HepG2 (cell line): ENCODE data around the gene GNAL. TPM values are rescaled to one million over a fixed set of nuclear protein-coding genes. Genes with fewer than 3 reads are reported as not detected.

Experiments
- ATAC-seq: fragments of 200-7000 bp; cut with Tn5 transposase; 3 replicates; pipeline ENCODE4 v1.9.1; 2020; ENCODE audit warnings: mild to moderate bottlenecking, moderate library complexity
- BruUV-seq: library from RNA; stranded (reverse); fragments of 400-500 nt; replicated peaks from 2 replicates; lab custom pipeline; 2021; lab: Mats Ljungman, UMichigan
- CTCF ChIA-PET: fragments of 300-600 bp; formaldehyde crosslinking; extraction: SDS; loops from one replicate; lab custom pipeline; 2021; ENCODE audit warnings: low total read pairs, inconsistent platforms, low intra/inter-chr PET ratio; lab: Yijun Ruan, JAX
- POLR2A ChIA-PET: fragments of 350-600 bp; sonication (Branson Sonifier 250); formaldehyde crosslinking; loops from one replicate; lab custom pipeline; 2020; ENCODE audit warnings: antibody characterized with exemption, inconsistent platforms; lab: Yijun Ruan, JAX
- DNase-seq: peaks from one replicate; pipeline ENCODE4 v3.0.0-alpha.2; 2015; ENCODE audit warnings: low spot score
- FAIRE-seq: peaks from 3 replicates; lab custom pipeline; 2011; peaks lifted over from hg19 to GRCh38; lab: Jason Lieb, UNC
- H2AFZ ChIP-seq: one replicate; pipeline ENCODE4 v1.6.1; 2011; ENCODE audit warnings: low read length, inconsistent platforms
- H3K27ac ChIP-seq: fragments of 300-600 bp; 3 replicates; pipeline ENCODE4 v1.8.0; 2011; ENCODE audit warnings: mixed run types, mild to moderate bottlenecking, mixed read lengths, low read length, inconsistent platforms; ENCODE audit not compliant: insufficient read depth; ENCODE audit errors: extremely low read length
- H3K27me3 ChIP-seq, 2 experiments: fragments of 200-600 bp in 1 of 2; 2 replicates in 1 of 2; 3 replicates in 1 of 2; pipeline versions ENCODE4 v1.6.0 to v1.8.0; 2011; ENCODE audit warnings: low read length in 2 of 2, mild to moderate bottlenecking in 2 of 2, moderate library complexity in 2 of 2, inconsistent platforms in 1 of 2; ENCODE audit not compliant: insufficient read depth in 2 of 2, control insufficient read depth in 1 of 2
- H3K36me3 ChIP-seq, 2 experiments: fragments of 200-600 bp in 1 of 2; replicated peaks in 1 of 2; 2 replicates in 1 of 2; 3 replicates in 1 of 2; pipeline versions ENCODE4 v1.5.1 to v1.8.0; 2011; ENCODE audit warnings: low read length in 2 of 2, inconsistent platforms in 1 of 2; ENCODE audit not compliant: insufficient read depth in 2 of 2, control insufficient read depth in 1 of 2
- H3K4me1 ChIP-seq: 2 replicates; pipeline ENCODE4 v1.5.1; 2012; ENCODE audit warnings: low read length, inconsistent platforms; ENCODE audit not compliant: insufficient read depth
- H3K4me2 ChIP-seq: 2 replicates; pipeline ENCODE4 v1.6.0; 2011; ENCODE audit warnings: low read depth, low read length, inconsistent platforms
- H3K4me3 ChIP-seq, 3 experiments: fragments of 200-600 bp in 1 of 3; sonication (generic), shearing (Covaris generic) in 1 of 3; replicated peaks in 1 of 3; 2 replicates each; pipeline ENCODE4 v1.5.1; 2011 to 2016; ENCODE audit warnings: low read length in 3 of 3, inconsistent platforms in 2 of 3, low read depth in 2 of 3, mild to moderate bottlenecking in 2 of 3, control low read depth in 1 of 3, mixed read lengths in 1 of 3; ENCODE audit not compliant: insufficient read depth in 1 of 3
- H3K79me2 ChIP-seq: one replicate; pipeline ENCODE4 v1.6.1; 2011; ENCODE audit warnings: low read length, inconsistent platforms; ENCODE audit not compliant: insufficient read depth
- H3K9ac ChIP-seq: 2 replicates; pipeline ENCODE4 v1.6.0; 2011; ENCODE audit warnings: mild to moderate bottlenecking, low read depth, low read length, inconsistent platforms; ENCODE audit not compliant: insufficient read depth
- H3K9me3 ChIP-seq: 2 replicates; pipeline ENCODE4 v1.5.1; 2012; ENCODE audit warnings: mild to moderate bottlenecking, low read length
- H4K20me1 ChIP-seq: 2 replicates; pipeline ENCODE4 v1.6.0; 2011; ENCODE audit warnings: inconsistent platforms, mild to moderate bottlenecking, low read length, moderate library complexity; ENCODE audit not compliant: insufficient read depth
- AKAP8 ChIP-seq: sonication (generic); formaldehyde crosslinking; IDR thresholded peaks from 2 replicates; pipeline ENCODE4 v1.5.1; 2020; ENCODE audit warnings: mild to moderate bottlenecking, missing genetic modification reagents
- CENPX ChIP-seq: sonication (generic); formaldehyde crosslinking; IDR thresholded peaks from 2 replicates; pipeline ENCODE4 v1.9.0; 2021; ENCODE audit warnings: mild to moderate bottlenecking, missing genetic modification reagents, moderate library complexity
- FLYWCH1 ChIP-seq: sonication (generic); formaldehyde crosslinking; IDR thresholded peaks from 2 replicates; pipeline ENCODE4 v1.8.1; 2023; ENCODE audit warnings: mild to moderate bottlenecking, missing genetic modification reagents
- HNRNPUL1 ChIP-seq: fragments of 200-400 bp; formaldehyde crosslinking; IDR thresholded peaks from 2 replicates; pipeline ENCODE4 v1.6.1; 2017; ENCODE audit warnings: low read depth, mild to moderate bottlenecking, low read length, moderate library complexity
- NFE2L1 ChIP-seq: sonication (generic); formaldehyde crosslinking; IDR thresholded peaks from 2 replicates; pipeline ENCODE4 v1.4.0; 2020; ENCODE audit warnings: missing genetic modification reagents, mild to moderate bottlenecking, borderline replicate concordance
- SIN3A ChIP-seq: IDR thresholded peaks from 2 replicates; pipeline ENCODE4 v1.6.1; 2011; ENCODE audit warnings: low read depth, mild to moderate bottlenecking, control low read depth, low read length, borderline replicate concordance
- ZNF282 ChIP-seq: fragments of 450-650 bp; IDR thresholded peaks from 2 replicates; pipeline ENCODE4 v1.6.1; 2018; ENCODE audit not compliant: partially characterized antibody
- ZNF670 ChIP-seq: sonication (generic); formaldehyde crosslinking; IDR thresholded peaks from 2 replicates; pipeline ENCODE4 v1.8.0; 2022; ENCODE audit warnings: mild to moderate bottlenecking, missing genetic modification reagents, borderline replicate concordance
- ZNF720 ChIP-seq: sonication (generic); formaldehyde crosslinking; IDR thresholded peaks from 2 replicates; pipeline ENCODE4 v1.4.0; 2020; ENCODE audit warnings: missing genetic modification reagents
- WGBS: methylation state at CpG from one replicate; pipeline ENCODE4 v1.1.6; 2017; ENCODE audit warnings: low lambda C conversion rate; 5-methylcytosine and 5-hydroxymethylcytosine counted together
- in situ Hi-C: cut with HindIII; loops from 2 replicates; pipeline ENCODE4 v1.10.0; 2017; ENCODE audit warnings: low pct_unique_long_range_greater_than_20kb; ENCODE audit not compliant: extremely low pct_ligation_motif_present
- intact Hi-C: fragments of 100-400 bp; cut with micrococcal nuclease; formaldehyde crosslinking; loops from one replicate; pipeline ENCODE4 v1.10.0; 2022; ENCODE audit not compliant: unreplicated experiment
- polyA plus RNA-seq, 8 experiments: library from polyadenylated mRNA; depleted of rRNA in 3 of 8; stranded (reverse) in 7 of 8; unstranded in 1 of 8; fragments of >200 nt; fragmentation: Illumina TruSeq in 4 of 8; extraction: Trizol in 4 of 8; gene quantifications; 2 replicates each; pipeline versions ENCODE4 v1.2.1 to v1.2.3, GENCODE V29; 2011 to 2016; ENCODE audit warnings: low read depth in 4 of 8, missing spikeins in 1 of 8, mixed read lengths in 1 of 8; ENCODE audit not compliant: insufficient read depth in 1 of 8
- total RNA-seq, 5 experiments: library from RNA; depleted of rRNA; stranded (reverse); fragments of >200 nt; fragmentation: Illumina TruSeq; extraction: Trizol; gene quantifications; 2 replicates each; pipeline ENCODE4 v1.2.3, GENCODE V29; 2016; ENCODE audit warnings: low read depth in 1 of 5
- TF ChIP-seq, protein P1 (sequence below): sonication (generic); formaldehyde crosslinking; IDR thresholded peaks from 2 replicates; pipeline ENCODE4 v1.4.0; 2020; ENCODE audit warnings: missing genetic modification reagents
- TF ChIP-seq, protein P2 (sequence below): sonication (generic); formaldehyde crosslinking; IDR thresholded peaks from 2 replicates; pipeline ENCODE4 v1.4.0; 2020; ENCODE audit warnings: missing genetic modification reagents, borderline replicate concordance
- TF ChIP-seq, protein P3 (sequence below), 2 experiments: sonication (generic) in 1 of 2; formaldehyde crosslinking in 1 of 2; IDR thresholded peaks; 2 replicates each; pipeline versions ENCODE4 v1.6.1 to v1.9.0; 2014 to 2022; ENCODE audit warnings: antibody characterized with exemption in 1 of 2, borderline replicate concordance in 1 of 2, inconsistent platforms in 1 of 2, low read depth in 1 of 2, missing genetic modification reagents in 1 of 2

The GNAL gene
- total and polyA plus RNA-seq, 2 of the 13 experiments (the other 11 are each of a cell fraction or from before 2014, with no cell fraction given) = 0.87 to 1.4 TPM

DNA sequence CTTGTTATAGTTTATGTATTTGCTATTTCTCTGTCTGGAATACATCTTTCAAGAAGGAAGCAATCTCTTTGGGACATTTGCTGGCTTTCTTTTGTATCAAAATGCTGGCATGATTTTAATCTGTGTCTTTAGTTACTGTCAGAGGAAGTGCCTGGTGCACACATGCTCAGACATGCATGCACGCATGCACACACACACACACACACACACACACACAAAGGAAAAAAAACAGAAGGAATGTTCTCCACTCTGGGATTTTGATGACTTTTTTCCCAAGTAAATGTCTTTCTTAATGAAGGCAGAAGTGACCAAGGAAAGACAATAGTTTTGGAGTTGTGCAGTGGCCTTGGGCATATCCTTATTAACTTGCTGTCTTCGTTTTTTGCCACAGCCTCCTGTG lies 6.7 kb downstream of the GNAL start (continued):
- TF ChIP-seq, protein P1, sequence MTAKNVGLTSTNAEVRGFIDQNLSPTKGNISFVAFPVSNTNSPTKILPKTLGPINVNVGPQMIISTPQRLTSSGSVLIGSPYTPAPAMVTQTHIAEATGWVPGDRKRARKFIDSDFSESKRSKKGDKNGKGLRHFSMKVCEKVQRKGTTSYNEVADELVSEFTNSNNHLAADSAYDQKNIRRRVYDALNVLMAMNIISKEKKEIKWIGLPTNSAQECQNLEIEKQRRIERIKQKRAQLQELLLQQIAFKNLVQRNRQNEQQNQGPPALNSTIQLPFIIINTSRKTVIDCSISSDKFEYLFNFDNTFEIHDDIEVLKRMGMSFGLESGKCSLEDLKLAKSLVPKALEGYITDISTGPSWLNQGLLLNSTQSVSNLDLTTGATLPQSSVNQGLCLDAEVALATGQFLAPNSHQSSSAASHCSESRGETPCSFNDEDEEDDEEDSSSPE (CRISPR knock-in tag) = no peak
- TF ChIP-seq, protein P2, sequence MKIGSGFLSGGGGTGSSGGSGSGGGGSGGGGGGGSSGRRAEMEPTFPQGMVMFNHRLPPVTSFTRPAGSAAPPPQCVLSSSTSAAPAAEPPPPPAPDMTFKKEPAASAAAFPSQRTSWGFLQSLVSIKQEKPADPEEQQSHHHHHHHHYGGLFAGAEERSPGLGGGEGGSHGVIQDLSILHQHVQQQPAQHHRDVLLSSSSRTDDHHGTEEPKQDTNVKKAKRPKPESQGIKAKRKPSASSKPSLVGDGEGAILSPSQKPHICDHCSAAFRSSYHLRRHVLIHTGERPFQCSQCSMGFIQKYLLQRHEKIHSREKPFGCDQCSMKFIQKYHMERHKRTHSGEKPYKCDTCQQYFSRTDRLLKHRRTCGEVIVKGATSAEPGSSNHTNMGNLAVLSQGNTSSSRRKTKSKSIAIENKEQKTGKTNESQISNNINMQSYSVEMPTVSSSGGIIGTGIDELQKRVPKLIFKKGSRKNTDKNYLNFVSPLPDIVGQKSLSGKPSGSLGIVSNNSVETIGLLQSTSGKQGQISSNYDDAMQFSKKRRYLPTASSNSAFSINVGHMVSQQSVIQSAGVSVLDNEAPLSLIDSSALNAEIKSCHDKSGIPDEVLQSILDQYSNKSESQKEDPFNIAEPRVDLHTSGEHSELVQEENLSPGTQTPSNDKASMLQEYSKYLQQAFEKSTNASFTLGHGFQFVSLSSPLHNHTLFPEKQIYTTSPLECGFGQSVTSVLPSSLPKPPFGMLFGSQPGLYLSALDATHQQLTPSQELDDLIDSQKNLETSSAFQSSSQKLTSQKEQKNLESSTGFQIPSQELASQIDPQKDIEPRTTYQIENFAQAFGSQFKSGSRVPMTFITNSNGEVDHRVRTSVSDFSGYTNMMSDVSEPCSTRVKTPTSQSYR (CRISPR knock-in tag) = no peak
- TF ChIP-seq NFE2L1 (CRISPR knock-in tag) = no peak
- no peak for TF ChIP-seq FLYWCH1

DNA sequence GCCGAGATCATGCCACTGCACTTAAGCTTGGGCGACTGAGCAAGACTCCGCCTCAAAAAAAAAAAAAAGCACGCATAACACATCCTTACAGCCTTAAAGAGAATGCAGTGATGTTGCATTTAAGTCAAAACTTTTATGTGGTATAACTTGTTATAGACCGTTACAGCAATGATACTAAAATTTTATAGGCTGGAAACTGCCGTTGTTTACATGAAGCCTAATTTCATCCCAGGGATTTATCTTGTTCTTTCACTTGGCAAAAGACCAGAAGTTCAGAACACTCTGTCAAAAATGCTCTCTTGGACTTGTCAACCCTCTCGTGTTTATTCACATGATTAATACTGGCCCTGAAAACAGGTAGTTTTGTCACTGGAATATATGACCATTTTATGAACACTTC lies 7.4 kb downstream of the GNAL start:
- Histone ChIP-seq H3K79me2 (no peaks in the 10 kb centered on the region), H3K4me2 (no peak overlapping the region), H3K4me3 (no peak overlapping the region), H4K20me1 (no peaks in the 10 kb centered on the region), H3K36me3 (no peaks in the 10 kb centered on the region), H2AFZ (no peak overlapping the region), H3K4me1 (no peaks in the 10 kb centered on the region), H3K27me3 (peaks cover 4 to 19% of the 10 kb centered on the region in 2 experiments; a peak in 4 of 5 replicates), H3K9ac (no peak overlapping the region), H3K27ac (no peak overlapping the region), H3K9me3 (no peaks in the 10 kb centered on the region)
- ATAC-seq (no peak), DNase-seq (no peak), FAIRE-seq (no peak)
- intact Hi-C loops = no loop called here
- no TSS peak for BruUV-seq
- CTCF ChIA-PET = no interaction called here
- WGBS = 44% methylated on average over 7 of the region's 7 CpGs
- POLR2A ChIA-PET = no interaction called here
- in situ Hi-C loops = no loop called here
- TF ChIP-seq ZNF670 (no peak), SIN3A (no peak), CENPX (CRISPR knock-in tag) (no peak), AKAP8 (CRISPR knock-in tag) (no peak), ZNF282 (no peak), ZNF720 (CRISPR knock-in tag) (no peak), HNRNPUL1 (no peak)
- TF ChIP-seq, protein P3, sequence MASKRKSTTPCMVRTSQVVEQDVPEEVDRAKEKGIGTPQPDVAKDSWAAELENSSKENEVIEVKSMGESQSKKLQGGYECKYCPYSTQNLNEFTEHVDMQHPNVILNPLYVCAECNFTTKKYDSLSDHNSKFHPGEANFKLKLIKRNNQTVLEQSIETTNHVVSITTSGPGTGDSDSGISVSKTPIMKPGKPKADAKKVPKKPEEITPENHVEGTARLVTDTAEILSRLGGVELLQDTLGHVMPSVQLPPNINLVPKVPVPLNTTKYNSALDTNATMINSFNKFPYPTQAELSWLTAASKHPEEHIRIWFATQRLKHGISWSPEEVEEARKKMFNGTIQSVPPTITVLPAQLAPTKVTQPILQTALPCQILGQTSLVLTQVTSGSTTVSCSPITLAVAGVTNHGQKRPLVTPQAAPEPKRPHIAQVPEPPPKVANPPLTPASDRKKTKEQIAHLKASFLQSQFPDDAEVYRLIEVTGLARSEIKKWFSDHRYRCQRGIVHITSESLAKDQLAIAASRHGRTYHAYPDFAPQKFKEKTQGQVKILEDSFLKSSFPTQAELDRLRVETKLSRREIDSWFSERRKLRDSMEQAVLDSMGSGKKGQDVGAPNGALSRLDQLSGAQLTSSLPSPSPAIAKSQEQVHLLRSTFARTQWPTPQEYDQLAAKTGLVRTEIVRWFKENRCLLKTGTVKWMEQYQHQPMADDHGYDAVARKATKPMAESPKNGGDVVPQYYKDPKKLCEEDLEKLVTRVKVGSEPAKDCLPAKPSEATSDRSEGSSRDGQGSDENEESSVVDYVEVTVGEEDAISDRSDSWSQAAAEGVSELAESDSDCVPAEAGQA (IDR thresholded peaks at IDR 0.05; ENCODE audit: low read depth) = no peak
- TF ChIP-seq, protein P3 (CRISPR knock-in tag; IDR thresholded peaks at IDR 0.05; ENCODE audit: borderline replicate concordance) = no peak
